IPS DF 4.7 (cell line): Measurements from ENCODE around the gene CPO.
"Not testable (repeated sequence)": the region's sequence is repeated elsewhere in the genome, so short reads cannot be mapped to it uniquely, and the experiment has no call there.

Experiments
- DNase-seq: peaks from one replicate; pipeline ENCODE4 v3.0.0-alpha.2; 2013; ENCODE audit warnings: low spot score; ENCODE audit errors: extremely low read depth

Gene CPO

GRCh38 chr2:206939340-206939739 is at the start of gene CPO:
Gene CPO, plus strand, starts transcription at chr2:206939518. Its CDS starts 82 bp downstream, at chr2:206939600.
- DNase-seq = no peak

GRCh38 chr2:206890179-206890578 is 49.1 kb upstream of the CPO start:
- DNase-seq = no peak

GRCh38 chr2:206890926-206891325 is 48.4 kb upstream of the CPO start:
- DNase-seq = no peak

- DNase-seq = no peak
Measured at GRCh38 chr2:206915121-206915520, 24.2 kb upstream of the CPO start.

GRCh38 chr2:206918263-206918662 is 21.1 kb upstream of the CPO start:
- DNase-seq = no peak

GRCh38 chr2:206920310-206920709 is 19.0 kb upstream of the CPO start:
- no peak for DNase-seq

- DNase-seq = no peak
Measured at GRCh38 chr2:206920951-206921350, 18.4 kb upstream of the CPO start.

GRCh38 chr2:206921529-206921928 is 17.8 kb upstream of the CPO start:
- DNase-seq = no peak

GRCh38 chr2:206935991-206936842 is 3.1 kb upstream of the CPO start:
- DNase-seq = no peak

GRCh38 chr2:206936843-206937230 is 2.5 kb upstream of the CPO start:
- DNase-seq = no peak

GRCh38 chr2:206937555-206937954 is 1.8 kb upstream of the CPO start:
- DNase-seq = no peak

GRCh38 chr2:206940546-206940945 is 1.2 kb downstream of the CPO start:
- no peak for DNase-seq

- DNase-seq = no peak
Measured at GRCh38 chr2:206942592-206943478, 3.5 kb downstream of the CPO start.

GRCh38 chr2:206953404-206953803 is 14.1 kb downstream of the CPO start:
- DNase-seq = not testable (repeated sequence)

GRCh38 chr2:206955253-206955652 is 15.9 kb downstream of the CPO start:
- DNase-seq = no peak

- DNase-seq = no peak
Measured at GRCh38 chr2:206958261-206958660, 18.9 kb downstream of the CPO start.

GRCh38 chr2:206962966-206963365 is 23.6 kb downstream of the CPO start:
- no peak for DNase-seq

- DNase-seq = no peak
Measured at GRCh38 chr2:206968134-206969086, 29.1 kb downstream of the CPO start.

GRCh38 chr2:206969192-206969591 is 29.9 kb downstream of the CPO start:
- DNase-seq = no peak

- DNase-seq = no peak
Measured at GRCh38 chr2:206970589-206971360, 31.5 kb downstream of the CPO start.
